HEK293 (cell line): Measurements from ENCODE around the gene GRM4.

Source experiments
- GLIS1 ChIP-seq: fragments of 450-650 bp; formaldehyde crosslinking; IDR thresholded peaks from 2 replicates; pipeline ENCODE4 v1.5.1; 2016; ENCODE audit warnings: missing biosample characterization, missing genetic modification characterization
- OVOL3 ChIP-seq: fragments of 450-650 bp; formaldehyde crosslinking; IDR thresholded peaks from 2 replicates; pipeline ENCODE4 v1.5.1; 2016; ENCODE audit warnings: missing biosample characterization, missing genetic modification characterization
- YY1 ChIP-seq: fragments of 450-650 bp; formaldehyde crosslinking; IDR thresholded peaks from 2 replicates; pipeline ENCODE4 v1.5.1; 2018; ENCODE audit warnings: missing biosample characterization, missing genetic modification characterization
- ZNF274 ChIP-seq, 2 experiments: fragments of 200-500 bp in 1 of 2; fragments of 450-650 bp in 1 of 2; sonication (Bioruptor generic) in 1 of 2; formaldehyde crosslinking in 1 of 2; IDR thresholded peaks; 2 replicates each; pipeline versions ENCODE4 v1.5.1 to v1.6.1; 2014 to 2016; ENCODE audit warnings: borderline replicate concordance in 1 of 2, inconsistent platforms in 1 of 2, low read length in 1 of 2, missing biosample characterization in 1 of 2, missing genetic modification characterization in 1 of 2
- ZNF302 ChIP-seq: fragments of 450-650 bp; formaldehyde crosslinking; IDR thresholded peaks from 2 replicates; pipeline ENCODE4 v1.5.1; 2016; ENCODE audit warnings: missing biosample characterization, missing genetic modification characterization, low read depth
- ZNF354C ChIP-seq: fragments of 450-650 bp; formaldehyde crosslinking; IDR thresholded peaks from 2 replicates; pipeline ENCODE4 v1.5.1; 2016; ENCODE audit warnings: missing biosample characterization, missing genetic modification characterization, low read depth, borderline replicate concordance
- ZNF501 ChIP-seq: fragments of 450-650 bp; formaldehyde crosslinking; IDR thresholded peaks from 2 replicates; pipeline ENCODE4 v1.5.1; 2016; ENCODE audit warnings: missing biosample characterization, missing genetic modification characterization
- ZNF596 ChIP-seq: fragments of 450-650 bp; IDR thresholded peaks from 2 replicates; pipeline ENCODE4 v1.5.0; 2018; ENCODE audit warnings: missing biosample characterization, mild to moderate bottlenecking, missing genetic modification characterization, moderate library complexity
- TF ChIP-seq, protein P1 (sequence below): fragments of 450-650 bp; formaldehyde crosslinking; IDR thresholded peaks from 2 replicates; pipeline ENCODE4 v1.5.1; 2016; ENCODE audit warnings: missing biosample characterization, missing genetic modification characterization
- TF ChIP-seq, protein P2 (sequence below): fragments of 450-650 bp; formaldehyde crosslinking; IDR thresholded peaks from 2 replicates; pipeline ENCODE4 v1.5.1; 2016; ENCODE audit warnings: missing biosample characterization, missing genetic modification characterization
- TF ChIP-seq, protein P3 (sequence below): fragments of 450-650 bp; formaldehyde crosslinking; conservative IDR thresholded peaks from 2 replicates; pipeline ENCODE4 v1.5.1; 2016; ENCODE audit warnings: low read depth, missing biosample characterization, missing genetic modification characterization

DNA sequence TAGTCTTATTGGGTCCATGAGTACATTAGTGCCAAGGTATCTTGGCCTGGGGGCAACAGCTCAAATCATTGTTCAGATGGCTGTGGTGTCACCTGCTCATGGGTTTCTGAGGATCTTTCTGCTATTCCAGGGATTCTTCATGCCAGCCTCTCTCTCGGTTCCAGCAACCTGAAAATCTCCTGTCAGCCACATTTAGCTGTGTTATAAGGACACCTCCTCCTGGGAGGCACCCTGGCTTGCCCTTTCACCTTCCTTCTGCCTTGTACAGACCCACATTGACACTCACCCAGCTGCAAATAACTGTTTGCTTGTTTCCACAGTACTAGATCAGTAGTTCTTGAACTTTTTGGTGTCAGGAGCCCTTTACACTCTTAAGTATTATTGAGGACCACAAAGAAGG, 159.9 kb downstream of the GRM4 start:
- TF ChIP-seq, protein P1, sequence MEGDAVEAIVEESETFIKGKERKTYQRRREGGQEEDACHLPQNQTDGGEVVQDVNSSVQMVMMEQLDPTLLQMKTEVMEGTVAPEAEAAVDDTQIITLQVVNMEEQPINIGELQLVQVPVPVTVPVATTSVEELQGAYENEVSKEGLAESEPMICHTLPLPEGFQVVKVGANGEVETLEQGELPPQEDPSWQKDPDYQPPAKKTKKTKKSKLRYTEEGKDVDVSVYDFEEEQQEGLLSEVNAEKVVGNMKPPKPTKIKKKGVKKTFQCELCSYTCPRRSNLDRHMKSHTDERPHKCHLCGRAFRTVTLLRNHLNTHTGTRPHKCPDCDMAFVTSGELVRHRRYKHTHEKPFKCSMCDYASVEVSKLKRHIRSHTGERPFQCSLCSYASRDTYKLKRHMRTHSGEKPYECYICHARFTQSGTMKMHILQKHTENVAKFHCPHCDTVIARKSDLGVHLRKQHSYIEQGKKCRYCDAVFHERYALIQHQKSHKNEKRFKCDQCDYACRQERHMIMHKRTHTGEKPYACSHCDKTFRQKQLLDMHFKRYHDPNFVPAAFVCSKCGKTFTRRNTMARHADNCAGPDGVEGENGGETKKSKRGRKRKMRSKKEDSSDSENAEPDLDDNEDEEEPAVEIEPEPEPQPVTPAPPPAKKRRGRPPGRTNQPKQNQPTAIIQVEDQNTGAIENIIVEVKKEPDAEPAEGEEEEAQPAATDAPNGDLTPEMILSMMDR (tag by site-specific recombination), result no peak
- TF ChIP-seq ZNF274 (IDR thresholded peaks at IDR 0.05; ENCODE audit: low read length) (no peak), ZNF274 (tag by site-specific recombination; IDR thresholded peaks at IDR 0.05; ENCODE audit: borderline replicate concordance) (no peak), ZNF354C (tag by site-specific recombination) (no peak), GLIS1 (tag by site-specific recombination) (no peak), OVOL3 (tag by site-specific recombination) (no peak), ZNF501 (tag by site-specific recombination) (no peak), ZNF302 (tag by site-specific recombination) (no peak), ZNF596 (tag by site-specific recombination) (no peak), YY1 (tag by site-specific recombination) (no peak)
- TF ChIP-seq, protein P2, sequence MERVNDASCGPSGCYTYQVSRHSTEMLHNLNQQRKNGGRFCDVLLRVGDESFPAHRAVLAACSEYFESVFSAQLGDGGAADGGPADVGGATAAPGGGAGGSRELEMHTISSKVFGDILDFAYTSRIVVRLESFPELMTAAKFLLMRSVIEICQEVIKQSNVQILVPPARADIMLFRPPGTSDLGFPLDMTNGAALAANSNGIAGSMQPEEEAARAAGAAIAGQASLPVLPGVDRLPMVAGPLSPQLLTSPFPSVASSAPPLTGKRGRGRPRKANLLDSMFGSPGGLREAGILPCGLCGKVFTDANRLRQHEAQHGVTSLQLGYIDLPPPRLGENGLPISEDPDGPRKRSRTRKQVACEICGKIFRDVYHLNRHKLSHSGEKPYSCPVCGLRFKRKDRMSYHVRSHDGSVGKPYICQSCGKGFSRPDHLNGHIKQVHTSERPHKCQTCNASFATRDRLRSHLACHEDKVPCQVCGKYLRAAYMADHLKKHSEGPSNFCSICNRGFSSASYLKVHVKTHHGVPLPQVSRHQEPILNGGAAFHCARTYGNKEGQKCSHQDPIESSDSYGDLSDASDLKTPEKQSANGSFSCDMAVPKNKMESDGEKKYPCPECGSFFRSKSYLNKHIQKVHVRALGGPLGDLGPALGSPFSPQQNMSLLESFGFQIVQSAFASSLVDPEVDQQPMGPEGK, result no peak
- TF ChIP-seq, protein P3, sequence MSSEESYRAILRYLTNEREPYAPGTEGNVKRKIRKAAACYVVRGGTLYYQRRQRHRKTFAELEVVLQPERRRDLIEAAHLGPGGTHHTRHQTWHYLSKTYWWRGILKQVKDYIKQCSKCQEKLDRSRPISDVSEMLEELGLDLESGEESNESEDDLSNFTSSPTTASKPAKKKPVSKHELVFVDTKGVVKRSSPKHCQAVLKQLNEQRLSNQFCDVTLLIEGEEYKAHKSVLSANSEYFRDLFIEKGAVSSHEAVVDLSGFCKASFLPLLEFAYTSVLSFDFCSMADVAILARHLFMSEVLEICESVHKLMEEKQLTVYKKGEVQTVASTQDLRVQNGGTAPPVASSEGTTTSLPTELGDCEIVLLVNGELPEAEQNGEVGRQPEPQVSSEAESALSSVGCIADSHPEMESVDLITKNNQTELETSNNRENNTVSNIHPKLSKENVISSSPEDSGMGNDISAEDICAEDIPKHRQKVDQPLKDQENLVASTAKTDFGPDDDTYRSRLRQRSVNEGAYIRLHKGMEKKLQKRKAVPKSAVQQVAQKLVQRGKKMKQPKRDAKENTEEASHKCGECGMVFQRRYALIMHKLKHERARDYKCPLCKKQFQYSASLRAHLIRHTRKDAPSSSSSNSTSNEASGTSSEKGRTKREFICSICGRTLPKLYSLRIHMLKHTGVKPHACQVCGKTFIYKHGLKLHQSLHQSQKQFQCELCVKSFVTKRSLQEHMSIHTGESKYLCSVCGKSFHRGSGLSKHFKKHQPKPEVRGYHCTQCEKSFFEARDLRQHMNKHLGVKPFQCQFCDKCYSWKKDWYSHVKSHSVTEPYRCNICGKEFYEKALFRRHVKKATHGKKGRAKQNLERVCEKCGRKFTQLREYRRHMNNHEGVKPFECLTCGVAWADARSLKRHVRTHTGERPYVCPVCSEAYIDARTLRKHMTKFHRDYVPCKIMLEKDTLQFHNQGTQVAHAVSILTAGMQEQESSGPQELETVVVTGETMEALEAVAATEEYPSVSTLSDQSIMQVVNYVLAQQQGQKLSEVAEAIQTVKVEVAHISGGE, result no peak
